NCI-H2227 (cell line): ENCODE measurements around the gene CGN.

Source experiments
- DNase-seq: peaks from one replicate; lab custom pipeline; 2025; ENCODE audit not compliant: unreplicated experiment; lab: John Stamatoyannopoulos, UW

CGN gene

GRCh38 chr1:151585622-151586021, 74.4 kb downstream of the CGN start:
- no peak for DNase-seq
